ACHN (cell line): ENCODE measurements around the gene ANXA6.

Experiments used
- DNase-seq: peaks from one replicate; pipeline ENCODE4 v3.0.0-alpha.2; 2015
- in situ Hi-C: cut with HindIII; loops from 2 replicates; pipeline ENCODE4 v1.10.0; 2017; ENCODE audit warnings: low sequenced_read_pairs, low pct_ligation_motif_present, low pct_unique_long_range_greater_than_20kb

ANXA6 gene

GRCh38 chr5:151156507-151157420, 815 bp downstream of the ANXA6 start:
- in situ Hi-C loops: no loop called here
- no peak for DNase-seq

DNA sequence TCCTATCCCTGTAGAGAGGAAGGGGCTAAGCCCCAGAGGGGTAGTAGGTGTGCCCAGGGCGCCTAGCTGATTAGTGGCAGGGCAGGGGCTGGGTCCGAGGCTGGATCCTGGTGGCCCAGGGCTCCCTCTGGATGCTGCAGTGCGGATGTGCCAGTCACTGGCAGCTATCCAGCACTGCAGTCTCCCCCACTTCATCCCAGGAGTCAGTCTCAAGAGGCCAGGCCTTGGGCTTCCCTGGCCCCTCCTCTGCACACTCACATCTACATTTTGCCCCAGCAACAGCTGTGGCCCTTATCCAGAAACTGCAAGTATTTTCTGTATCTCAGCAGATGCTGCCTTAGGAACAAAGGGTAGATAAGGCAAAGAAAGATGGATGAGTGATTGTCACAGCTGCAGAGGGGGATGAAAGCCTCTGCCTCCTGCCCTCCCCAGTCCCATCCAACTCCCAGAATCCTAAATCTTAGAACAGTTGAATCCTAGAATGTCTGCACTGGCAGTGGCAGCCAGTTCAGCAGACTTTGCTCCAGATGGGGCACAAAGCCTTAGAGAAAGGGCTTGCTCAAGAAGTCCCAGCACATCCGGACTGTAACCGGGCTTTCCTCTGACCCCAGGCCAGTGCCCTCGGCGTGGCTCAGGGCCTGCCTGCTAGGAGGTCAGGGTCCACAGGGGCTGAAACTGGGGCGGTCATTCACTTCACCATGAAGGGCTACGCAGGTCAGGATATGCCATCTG, 1.6 kb downstream of the ANXA6 start:
- no peak for DNase-seq
- in situ Hi-C loops: no loop called here

DNA sequence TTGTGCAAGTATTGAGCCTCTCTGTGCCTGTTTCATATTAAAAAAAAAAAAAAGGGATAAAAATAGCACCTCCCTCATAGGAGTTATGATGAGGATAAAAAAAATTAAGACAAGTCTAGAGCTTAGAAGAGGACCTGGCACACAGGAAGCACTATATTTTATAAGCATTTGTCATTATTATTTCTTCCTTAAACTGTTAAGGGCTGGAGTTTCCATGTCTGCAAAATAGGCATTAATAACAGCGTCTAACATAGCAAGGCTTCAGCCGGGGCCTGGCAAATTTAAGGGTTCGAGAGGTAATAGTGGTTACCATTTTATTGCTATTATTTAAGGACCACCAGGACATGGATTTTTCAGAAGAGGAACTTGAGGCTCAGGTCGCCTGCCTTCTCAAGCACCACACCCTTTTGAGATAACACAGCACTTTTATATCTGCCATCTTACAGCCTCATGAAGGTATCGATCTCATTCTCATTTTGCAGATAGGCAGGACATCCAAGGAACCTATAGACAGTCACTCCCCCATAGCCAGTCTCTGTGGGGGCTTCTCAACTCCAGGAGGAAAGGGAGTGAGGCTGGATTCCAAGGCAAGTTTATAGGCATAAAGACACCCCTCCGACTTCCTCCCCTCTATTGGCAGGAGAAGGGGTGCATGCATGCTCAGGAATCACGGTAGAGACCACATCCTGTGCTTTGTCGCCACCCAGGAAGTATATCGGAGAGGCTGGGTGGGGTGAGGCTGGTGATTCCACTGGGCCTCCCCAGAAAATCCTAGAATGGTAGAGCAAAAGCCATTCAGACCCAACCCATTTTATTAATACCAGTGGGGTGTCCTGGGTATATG, 2.4 kb downstream of the ANXA6 start:
- no peak for DNase-seq

DNA sequence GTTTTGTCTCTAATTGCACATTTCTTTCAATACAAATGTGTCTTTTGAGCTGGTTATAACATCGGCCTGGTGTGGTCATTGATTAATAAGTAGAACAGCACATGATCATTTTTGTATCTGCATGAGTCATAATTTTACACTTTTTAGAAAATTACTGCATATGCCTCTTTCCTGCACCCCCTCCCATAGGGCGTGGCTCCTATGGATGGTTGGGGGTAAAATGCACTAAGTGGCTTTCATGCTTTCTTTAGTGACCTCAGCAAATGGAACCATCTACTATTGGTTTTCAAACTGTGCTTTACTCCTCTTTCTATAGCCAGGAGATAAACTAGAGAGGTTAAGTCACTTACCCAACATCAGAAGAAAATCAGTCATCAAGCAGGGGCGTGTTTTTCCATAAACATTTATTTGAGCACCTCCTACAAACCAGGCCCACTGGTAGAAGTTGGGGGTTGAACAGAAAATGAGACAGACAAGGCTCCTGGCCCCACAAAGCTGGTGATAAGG, 3.8 kb downstream of the ANXA6 start:
- no peak for DNase-seq
- in situ Hi-C loops: no loop called here

More for the DNA sequence above, 2.4 kb downstream of the ANXA6 start:
- in situ Hi-C loops: no loop called here

- in situ Hi-C loops: no loop called here
- no peak for DNase-seq
Measured at GRCh38 chr5:151153300-151153699, 4.3 kb downstream of the ANXA6 start.

DNA sequence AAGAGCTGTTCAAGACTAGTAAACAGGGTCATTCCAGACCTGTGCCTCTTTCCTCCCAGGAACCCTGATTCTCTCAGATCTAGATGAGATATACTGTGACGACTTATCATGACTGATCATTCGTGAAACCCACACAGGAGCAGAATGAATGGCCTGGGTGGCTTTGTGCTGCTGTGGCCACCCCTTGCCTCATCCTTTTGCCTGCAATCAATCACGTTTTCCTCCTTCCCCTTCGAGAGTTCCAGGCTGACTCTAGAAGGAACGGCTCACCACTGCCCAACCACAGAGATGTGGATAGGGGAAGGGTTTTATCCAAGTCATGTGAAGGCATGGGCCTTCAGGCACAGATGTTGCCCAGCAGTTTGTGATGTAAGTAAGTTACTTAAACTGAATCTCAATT, 5.8 kb downstream of the ANXA6 start:
- in situ Hi-C loops: no loop called here
- no peak for DNase-seq

DNA sequence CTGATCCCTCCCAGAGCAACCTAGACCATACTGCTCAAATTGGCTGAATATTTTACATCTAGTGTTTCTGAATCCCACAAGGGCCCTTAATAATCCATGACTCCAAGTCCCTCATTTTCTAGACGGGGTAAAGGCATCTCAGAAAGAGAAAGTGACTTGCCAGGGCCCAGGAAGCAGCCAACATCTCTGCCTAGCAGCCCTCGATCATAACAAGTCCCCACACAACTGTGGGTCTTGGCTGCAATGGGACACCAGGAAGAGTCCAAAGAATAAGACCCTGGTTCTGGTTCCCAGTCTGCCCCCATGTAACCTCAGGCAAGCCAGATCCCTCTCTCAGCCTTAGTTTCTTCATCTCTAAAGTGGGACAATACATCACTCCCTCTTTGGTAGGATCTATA, 6.3 kb downstream of the ANXA6 start:
- in situ Hi-C loops: no loop called here
- no peak for DNase-seq

- in situ Hi-C loops: no loop called here
- DNase-seq: no peak
Measured at GRCh38 chr5:151150471-151151262, 6.9 kb downstream of the ANXA6 start.

- no peak for DNase-seq
- in situ Hi-C loops: no loop called here
Measured at GRCh38 chr5:151148583-151148982, 9.0 kb downstream of the ANXA6 start.

GRCh38 chr5:151147033-151147432, 10.5 kb downstream of the ANXA6 start:
- in situ Hi-C loops: no loop called here

GRCh38 chr5:151146061-151146460, 11.5 kb downstream of the ANXA6 start:
- in situ Hi-C loops: no loop called here
- DNase-seq: no peak

More at GRCh38 chr5:151147033-151147432, 10.5 kb downstream of the ANXA6 start:
- DNase-seq: no peak

GRCh38 chr5:151144922-151145321, 12.7 kb downstream of the ANXA6 start:
- DNase-seq: no peak
- in situ Hi-C loops: no loop called here

DNA sequence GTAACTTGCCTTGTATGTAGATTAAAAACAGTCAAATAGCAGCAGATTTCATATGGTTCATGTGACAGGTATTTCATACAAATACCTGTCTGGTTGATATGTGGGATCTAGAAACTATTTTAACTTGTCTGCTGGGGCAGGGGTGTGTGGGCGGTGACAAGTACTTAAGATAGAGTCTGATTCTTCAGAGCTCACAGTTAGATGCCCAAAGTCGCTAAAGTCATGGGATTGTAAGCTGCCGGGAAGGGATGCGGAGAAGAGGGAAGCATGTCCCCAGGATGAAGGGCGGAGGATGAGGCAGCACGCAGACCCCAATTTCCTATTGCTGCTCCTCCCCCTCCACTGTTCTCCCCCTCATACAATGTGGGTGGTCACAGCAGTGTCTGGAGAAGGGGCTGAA, 13.3 kb downstream of the ANXA6 start:
- no peak for DNase-seq
- in situ Hi-C loops: no loop called here

DNA sequence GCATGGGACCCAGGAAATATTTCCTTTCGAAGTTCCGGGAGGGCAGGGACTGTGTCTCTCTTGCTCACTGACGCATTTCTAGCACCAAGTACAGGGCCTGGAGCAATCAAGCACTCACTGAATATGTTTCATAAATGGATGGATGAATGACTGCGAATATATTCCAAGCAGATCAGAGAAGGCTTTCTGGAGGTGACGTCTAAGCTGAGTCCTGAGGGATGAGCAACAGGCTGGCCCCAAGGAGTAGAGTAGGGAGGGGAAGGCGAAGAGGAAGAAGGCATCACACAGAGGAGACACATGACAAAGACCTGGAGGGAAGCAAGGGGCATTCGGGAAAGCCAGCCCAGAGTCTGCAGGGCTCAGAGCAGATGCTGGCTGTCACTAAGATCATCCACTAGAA, 13.9 kb downstream of the ANXA6 start:
- in situ Hi-C loops: no loop called here
- no peak for DNase-seq

- no peak for DNase-seq
- in situ Hi-C loops: no loop called here
Measured at GRCh38 chr5:151142933-151143332, 14.6 kb downstream of the ANXA6 start.

DNA sequence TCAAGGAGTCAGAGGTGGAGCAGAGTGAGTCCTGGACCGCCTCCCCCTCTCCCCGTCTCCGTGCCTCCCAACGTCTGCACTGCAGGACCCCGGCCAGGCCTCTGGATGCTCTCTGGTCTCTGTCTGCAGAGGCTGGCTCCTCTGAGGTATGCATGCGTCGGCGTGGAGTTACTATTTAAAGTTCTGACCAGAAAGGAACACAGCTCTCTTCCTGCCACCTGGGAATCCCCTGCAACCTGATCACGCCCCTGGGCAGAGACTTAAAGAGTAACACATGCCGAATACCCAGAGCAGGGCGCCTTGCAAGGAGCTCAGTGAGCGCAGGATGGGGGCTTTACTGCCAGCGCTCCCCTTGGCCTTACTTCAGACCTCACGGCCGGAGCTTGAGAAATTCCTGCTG, 16.0 kb downstream of the ANXA6 start:
- no peak for DNase-seq
- in situ Hi-C loops: no loop called here

- in situ Hi-C loops: no loop called here
- no peak for DNase-seq
Measured at GRCh38 chr5:151140686-151141459, 16.7 kb downstream of the ANXA6 start.
